H9 (cell line): ENCODE results near the gene ODF2. TPM values are rescaled to one million over a fixed set of nuclear protein-coding genes. Genes with fewer than 3 reads are reported as not detected.

Experiments
- DNase-seq: peaks from one replicate; pipeline ENCODE4 v3.0.0-alpha.2; 2017
- H2AFZ ChIP-seq: one replicate; pipeline ENCODE4 v1.6.1; 2013; ENCODE audit warnings: mild to moderate bottlenecking, low read length, control low read depth, moderate library complexity
- H2AK5ac ChIP-seq: 2 replicates; pipeline ENCODE4 v1.6.1; 2013; ENCODE audit warnings: low read length, control low read depth, mixed read lengths; ENCODE audit not compliant: insufficient read length
- H2BK120ac ChIP-seq: one replicate; pipeline ENCODE4 v1.6.1; 2013; ENCODE audit warnings: low read depth, mild to moderate bottlenecking, low read length, control low read depth, inconsistent platforms; ENCODE audit not compliant: poor library complexity, severe bottlenecking
- H2BK12ac ChIP-seq: 2 replicates; pipeline ENCODE4 v1.6.1; 2013; ENCODE audit warnings: low read length, control low read depth, mixed read lengths, low read depth; ENCODE audit not compliant: insufficient read length
- H2BK15ac ChIP-seq: 2 replicates; pipeline ENCODE4 v1.6.1; 2013; ENCODE audit warnings: low read depth, low read length, control low read depth
- H2BK20ac ChIP-seq: one replicate; pipeline ENCODE4 v1.6.1; 2013; ENCODE audit warnings: low read depth, mild to moderate bottlenecking, low read length, control low read depth, inconsistent platforms; ENCODE audit not compliant: poor library complexity, severe bottlenecking
- H2BK5ac ChIP-seq: 2 replicates; pipeline ENCODE4 v1.6.1; 2013; ENCODE audit warnings: low read length, control low read depth, mixed read lengths; ENCODE audit not compliant: insufficient read length
- H3K14ac ChIP-seq: 2 replicates; pipeline ENCODE4 v1.6.1; 2013; ENCODE audit warnings: low read length, control low read depth; ENCODE audit not compliant: insufficient read depth
- H3K18ac ChIP-seq: 2 replicates; pipeline ENCODE4 v1.6.1; 2013; ENCODE audit warnings: low read depth, mild to moderate bottlenecking, mixed read lengths, low read length, control low read depth; ENCODE audit not compliant: insufficient read length
- H3K23ac ChIP-seq: 2 replicates; pipeline ENCODE4 v1.6.1; 2013; ENCODE audit warnings: low read length, control low read depth, mixed read lengths, low read depth; ENCODE audit not compliant: insufficient read length
- H3K23me2 ChIP-seq: 2 replicates; pipeline ENCODE4 v1.6.1; 2013; ENCODE audit warnings: low read depth, mild to moderate bottlenecking, mixed read lengths, low read length, control low read depth; ENCODE audit not compliant: insufficient read length, poor library complexity, severe bottlenecking
- H3K27ac ChIP-seq: 2 replicates; pipeline ENCODE4 v1.5.1; 2013; ENCODE audit warnings: low read length, control low read depth, mixed read lengths, low read depth; ENCODE audit not compliant: insufficient read length
- H3K27me3 ChIP-seq: 2 replicates; pipeline ENCODE4 v1.6.1; 2013; ENCODE audit warnings: low read length, control low read depth, inconsistent platforms; ENCODE audit not compliant: insufficient read depth
- H3K4ac ChIP-seq: 2 replicates; pipeline ENCODE4 v1.6.1; 2013; ENCODE audit warnings: low read depth, mild to moderate bottlenecking, control low read depth, inconsistent platforms, low read length, moderate library complexity
- H3K4me1 ChIP-seq: 2 replicates; pipeline ENCODE4 v1.6.1; 2013; ENCODE audit warnings: low read length, control low read depth, inconsistent platforms; ENCODE audit not compliant: insufficient read depth
- H3K4me2 ChIP-seq: 2 replicates; pipeline ENCODE4 v1.6.1; 2013; ENCODE audit warnings: low read length, control low read depth, mixed read lengths; ENCODE audit not compliant: insufficient read length, insufficient read depth
- H3K56ac ChIP-seq: 2 replicates; pipeline ENCODE4 v1.6.1; 2013; ENCODE audit warnings: low read depth, mild to moderate bottlenecking, mixed read lengths, low read length, control low read depth; ENCODE audit not compliant: insufficient read length
- H3K79me1 ChIP-seq: 2 replicates; pipeline ENCODE4 v1.6.1; 2013; ENCODE audit warnings: low read depth, mild to moderate bottlenecking, moderate library complexity, low read length, control low read depth, inconsistent platforms; ENCODE audit not compliant: insufficient read depth, poor library complexity, severe bottlenecking
- H3K79me2 ChIP-seq: 2 replicates; pipeline ENCODE4 v1.6.1; 2013; ENCODE audit warnings: low read length, control low read depth, inconsistent platforms; ENCODE audit not compliant: insufficient read depth
- H3K9ac ChIP-seq: 2 replicates; pipeline ENCODE4 v1.6.1; 2013; ENCODE audit warnings: low read length, control low read depth, mixed read lengths; ENCODE audit not compliant: insufficient read length; ENCODE audit errors: extremely low read depth
- H3K9me3 ChIP-seq: one replicate; pipeline ENCODE4 v1.6.1; 2013; ENCODE audit warnings: low read depth, low read length, inconsistent platforms; ENCODE audit not compliant: control insufficient read depth
- H3T11ph ChIP-seq: one replicate; pipeline ENCODE4 v1.6.1; 2013; ENCODE audit warnings: mild to moderate bottlenecking, low read length, control low read depth, inconsistent platforms
- H4K20me1 ChIP-seq: one replicate; pipeline ENCODE4 v1.6.1; 2013; ENCODE audit not compliant: control insufficient read depth, insufficient read length, insufficient read depth
- H4K5ac ChIP-seq: 2 replicates; pipeline ENCODE4 v1.6.1; 2013; ENCODE audit warnings: low read depth, mild to moderate bottlenecking, mixed read lengths, low read length, control low read depth; ENCODE audit not compliant: insufficient read length
- H4K8ac ChIP-seq: replicated peaks from 2 replicates; pipeline ENCODE4 v1.6.1; 2013; ENCODE audit warnings: low read length, control low read depth, mixed read lengths, low read depth; ENCODE audit not compliant: insufficient read length
- H4K91ac ChIP-seq: 2 replicates; pipeline ENCODE4 v1.6.1; 2013; ENCODE audit warnings: low read depth, mild to moderate bottlenecking, moderate library complexity, mixed read lengths, low read length, control low read depth; ENCODE audit not compliant: insufficient read length
- H3K27ac Mint-ChIP-seq, 3 experiments: 2 replicates in 2 of 3; 3 replicates in 1 of 3; pipeline ENCODE4 v1.8.0; 2020 to 2021; ENCODE audit warnings: mixed read lengths in 3 of 3, mild to moderate bottlenecking in 1 of 3, moderate library complexity in 1 of 3
- H3K27me3 Mint-ChIP-seq: 2 replicates; pipeline ENCODE4 v1.8.0; 2021; ENCODE audit warnings: low read depth, mild to moderate bottlenecking, moderate library complexity, mixed read lengths
- H3K36me3 Mint-ChIP-seq, 3 experiments: 2 replicates in 2 of 3; 3 replicates in 1 of 3; pipeline ENCODE4 v1.8.0; 2020 to 2021; ENCODE audit warnings: low read depth in 3 of 3, mixed read lengths in 3 of 3; ENCODE audit not compliant: insufficient read depth in 1 of 3
- H3K4me1 Mint-ChIP-seq, 2 experiments: 2 replicates each; pipeline ENCODE4 v1.8.0; 2020; ENCODE audit warnings: mixed read lengths in 2 of 2
- H3K4me3 Mint-ChIP-seq, 2 experiments: 2 replicates in 1 of 2; 3 replicates in 1 of 2; pipeline ENCODE4 v1.8.0; 2020 to 2021; ENCODE audit warnings: mild to moderate bottlenecking in 2 of 2, mixed read lengths in 2 of 2, moderate library complexity in 1 of 2
- H3K9me3 Mint-ChIP-seq, 2 experiments: 2 replicates in 1 of 2; 3 replicates in 1 of 2; pipeline ENCODE4 v1.8.0; 2020; ENCODE audit warnings: mild to moderate bottlenecking in 2 of 2, mixed read lengths in 2 of 2, moderate library complexity in 1 of 2
- WGBS: extraction: QIAGEN DNeasy Blood & Tissue Kit; methylation state at CpG from one replicate; pipeline ENCODE4 v1.1.7; 2013; ENCODE audit warnings: missing lambda C conversion rate, low lambda C conversion rate, mixed read lengths; ENCODE audit not compliant: insufficient read length; ENCODE audit errors: extremely low coverage; 5-methylcytosine and 5-hydroxymethylcytosine counted together
- total RNA-seq: library from RNA; stranded (reverse); gene quantifications from 2 replicates; pipeline ENCODE4 v1.2.1, GENCODE V29; 2021
- TF ChIP-seq, protein P1 (sequence below): fragments of 200-600 bp; sonication (generic); conservative IDR thresholded peaks from 3 replicates; pipeline ENCODE4 v1.8.0; 2021; ENCODE audit warnings: antibody characterized with exemption, mild to moderate bottlenecking

Gene ODF2
- total RNA-seq, 1 experiment from 2014 or later = 16.7 TPM

DNA sequence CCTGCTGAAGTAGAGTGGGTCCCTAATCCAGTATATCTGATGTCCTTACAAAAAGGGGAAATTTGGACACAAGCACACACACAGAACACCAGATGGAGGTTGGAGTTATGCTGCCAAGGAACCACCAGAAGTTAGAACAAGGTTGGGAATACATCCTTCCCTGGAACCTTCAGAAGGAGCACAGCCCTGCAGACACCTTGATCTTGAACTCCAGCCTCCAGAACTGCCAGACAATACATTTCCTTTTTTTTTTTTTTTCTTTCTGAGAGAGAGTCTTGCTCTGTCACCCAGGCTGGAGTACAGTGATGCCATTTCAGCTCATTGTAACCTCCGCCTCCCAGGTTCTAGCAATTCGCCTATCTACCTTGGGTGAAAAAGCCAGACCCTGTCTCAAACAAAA is 7.1 kb upstream of the ODF2 start:
- H4K91ac ChIP-seq = no peak overlapping the region
- no peak overlapping the region for H2BK120ac ChIP-seq
- no peak overlapping the region for H3K27ac Mint-ChIP-seq
- no peaks in the 10 kb centered on the region for H4K20me1 ChIP-seq
- no peaks in the 10 kb centered on the region for H3K79me1 ChIP-seq
- no peak overlapping the region for H2BK20ac ChIP-seq
- TF ChIP-seq, protein P1, sequence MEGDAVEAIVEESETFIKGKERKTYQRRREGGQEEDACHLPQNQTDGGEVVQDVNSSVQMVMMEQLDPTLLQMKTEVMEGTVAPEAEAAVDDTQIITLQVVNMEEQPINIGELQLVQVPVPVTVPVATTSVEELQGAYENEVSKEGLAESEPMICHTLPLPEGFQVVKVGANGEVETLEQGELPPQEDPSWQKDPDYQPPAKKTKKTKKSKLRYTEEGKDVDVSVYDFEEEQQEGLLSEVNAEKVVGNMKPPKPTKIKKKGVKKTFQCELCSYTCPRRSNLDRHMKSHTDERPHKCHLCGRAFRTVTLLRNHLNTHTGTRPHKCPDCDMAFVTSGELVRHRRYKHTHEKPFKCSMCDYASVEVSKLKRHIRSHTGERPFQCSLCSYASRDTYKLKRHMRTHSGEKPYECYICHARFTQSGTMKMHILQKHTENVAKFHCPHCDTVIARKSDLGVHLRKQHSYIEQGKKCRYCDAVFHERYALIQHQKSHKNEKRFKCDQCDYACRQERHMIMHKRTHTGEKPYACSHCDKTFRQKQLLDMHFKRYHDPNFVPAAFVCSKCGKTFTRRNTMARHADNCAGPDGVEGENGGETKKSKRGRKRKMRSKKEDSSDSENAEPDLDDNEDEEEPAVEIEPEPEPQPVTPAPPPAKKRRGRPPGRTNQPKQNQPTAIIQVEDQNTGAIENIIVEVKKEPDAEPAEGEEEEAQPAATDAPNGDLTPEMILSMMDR = no peak
- no peaks in the 10 kb centered on the region; the same call in 1 of the 2 replicates for H3K27me3 ChIP-seq
- no peak for DNase-seq
- no peak overlapping the region; the same call in 1 of the 2 replicates for H2BK15ac ChIP-seq
- H2AK5ac ChIP-seq = no peak overlapping the region
- no peak overlapping the region for H3K4me3 Mint-ChIP-seq
- no peak overlapping the region for H3K18ac ChIP-seq
- no peak overlapping the region for H2BK12ac ChIP-seq
- H4K8ac ChIP-seq = no peak overlapping the region
- no peaks in the 10 kb centered on the region for H3K79me2 ChIP-seq
- no peak overlapping the region for H4K5ac ChIP-seq
- H3K27ac ChIP-seq = no peak overlapping the region
- H3K23me2 ChIP-seq = no peaks in the 10 kb centered on the region
- H3K4me1 ChIP-seq = no peaks in the 10 kb centered on the region
- no peak overlapping the region for H3K23ac ChIP-seq
- H3K9ac ChIP-seq = no peak overlapping the region
- H3K56ac ChIP-seq = no peak overlapping the region
- no CpG with 5 or more reads among the region's 2 CpGs for WGBS
- H3K9me3 Mint-ChIP-seq = no peaks in the 10 kb centered on the region
- H3K4me1 Mint-ChIP-seq = no peaks in the 10 kb centered on the region
- no peak overlapping the region for H2AFZ ChIP-seq
- H3K27me3 Mint-ChIP-seq = peaks cover 86% of the 10 kb centered on the region
- H3K36me3 Mint-ChIP-seq = no peaks in the 10 kb centered on the region
- H3K4me2 ChIP-seq = no peak overlapping the region
- no peak overlapping the region for H3K4ac ChIP-seq
- no peak overlapping the region for H2BK5ac ChIP-seq
- no peak overlapping the region for H3T11ph ChIP-seq
- no peaks in the 10 kb centered on the region for H3K9me3 ChIP-seq
- H3K14ac ChIP-seq = no peak overlapping the region
